Stimulated activated CD4-positive, alpha-beta T cell treated with anti-CD3 and anti-CD28 coated beads, Interleukin-1b, Interleukin-23, amount 100 ng/mL, for 4 hours (primary cell): ENCODE measurements around the gene AGTPBP1.
"Not testable (repeated sequence)": the region's sequence is repeated elsewhere in the genome, so short reads cannot be mapped to it uniquely, and the experiment has no call there.

Source experiments
- DNase-seq, 2 donors: peaks; one replicate each; pipeline ENCODE4 v3.0.0-alpha.2; 2020; ENCODE audit warnings: low read depth in 2 of 2

The AGTPBP1 gene, protein sequence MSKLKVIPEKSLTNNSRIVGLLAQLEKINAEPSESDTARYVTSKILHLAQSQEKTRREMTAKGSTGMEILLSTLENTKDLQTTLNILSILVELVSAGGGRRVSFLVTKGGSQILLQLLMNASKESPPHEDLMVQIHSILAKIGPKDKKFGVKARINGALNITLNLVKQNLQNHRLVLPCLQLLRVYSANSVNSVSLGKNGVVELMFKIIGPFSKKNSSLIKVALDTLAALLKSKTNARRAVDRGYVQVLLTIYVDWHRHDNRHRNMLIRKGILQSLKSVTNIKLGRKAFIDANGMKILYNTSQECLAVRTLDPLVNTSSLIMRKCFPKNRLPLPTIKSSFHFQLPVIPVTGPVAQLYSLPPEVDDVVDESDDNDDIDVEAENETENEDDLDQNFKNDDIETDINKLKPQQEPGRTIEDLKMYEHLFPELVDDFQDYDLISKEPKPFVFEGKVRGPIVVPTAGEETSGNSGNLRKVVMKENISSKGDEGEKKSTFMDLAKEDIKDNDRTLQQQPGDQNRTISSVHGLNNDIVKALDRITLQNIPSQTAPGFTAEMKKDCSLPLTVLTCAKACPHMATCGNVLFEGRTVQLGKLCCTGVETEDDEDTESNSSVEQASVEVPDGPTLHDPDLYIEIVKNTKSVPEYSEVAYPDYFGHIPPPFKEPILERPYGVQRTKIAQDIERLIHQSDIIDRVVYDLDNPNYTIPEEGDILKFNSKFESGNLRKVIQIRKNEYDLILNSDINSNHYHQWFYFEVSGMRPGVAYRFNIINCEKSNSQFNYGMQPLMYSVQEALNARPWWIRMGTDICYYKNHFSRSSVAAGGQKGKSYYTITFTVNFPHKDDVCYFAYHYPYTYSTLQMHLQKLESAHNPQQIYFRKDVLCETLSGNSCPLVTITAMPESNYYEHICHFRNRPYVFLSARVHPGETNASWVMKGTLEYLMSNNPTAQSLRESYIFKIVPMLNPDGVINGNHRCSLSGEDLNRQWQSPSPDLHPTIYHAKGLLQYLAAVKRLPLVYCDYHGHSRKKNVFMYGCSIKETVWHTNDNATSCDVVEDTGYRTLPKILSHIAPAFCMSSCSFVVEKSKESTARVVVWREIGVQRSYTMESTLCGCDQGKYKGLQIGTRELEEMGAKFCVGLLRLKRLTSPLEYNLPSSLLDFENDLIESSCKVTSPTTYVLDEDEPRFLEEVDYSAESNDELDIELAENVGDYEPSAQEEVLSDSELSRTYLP

GRCh38 chr9:85741875-85742596, at the start of gene AGTPBP1:
AGTPBP1 (minus strand) TSS chr9:85741954; CDS start chr9:85712533, 29,421 bp downstream.
- peak; percentile 94 to 99 for DNase-seq

DNA sequence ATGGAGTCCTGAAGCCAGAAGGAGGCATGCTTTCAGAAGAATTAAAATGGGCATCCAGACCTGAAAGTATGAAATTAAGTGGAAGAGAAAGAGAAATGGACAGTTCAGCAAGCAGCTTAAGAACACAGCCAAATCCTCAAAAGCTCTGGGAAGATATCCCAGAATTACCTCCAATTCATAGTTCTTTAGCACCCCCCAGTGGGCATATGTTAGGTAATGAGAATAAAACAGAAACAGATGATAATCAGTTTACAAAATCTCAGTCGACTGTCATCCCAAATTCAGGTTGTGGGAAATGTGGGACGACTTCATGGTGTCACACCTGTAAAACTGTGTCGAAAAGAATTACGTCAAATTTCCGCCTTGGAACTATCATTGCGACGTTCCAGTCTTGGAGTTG, 44.4 kb upstream of the AGTPBP1 start:
- not testable (repeated sequence) for DNase-seq

DNA sequence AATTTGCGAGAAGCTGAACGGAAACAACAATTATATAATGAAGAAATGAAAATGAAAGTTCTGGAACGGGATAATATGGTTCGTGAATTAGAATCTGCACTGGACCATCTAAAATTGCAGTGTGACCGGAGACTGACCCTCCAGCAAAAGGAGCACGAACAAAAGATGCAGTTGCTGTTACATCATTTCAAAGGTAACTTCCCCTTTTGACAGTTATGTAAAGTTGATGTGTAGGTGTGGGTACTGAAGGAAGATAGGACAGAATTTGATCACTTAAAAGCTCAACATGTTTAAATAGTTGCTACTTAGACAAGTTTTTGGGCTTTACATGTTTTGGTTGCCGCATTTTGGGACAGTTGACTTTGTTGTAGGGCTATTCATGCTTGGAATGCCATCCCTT, 32.1 kb upstream of the AGTPBP1 start:
- not testable (repeated sequence) for DNase-seq

DNA sequence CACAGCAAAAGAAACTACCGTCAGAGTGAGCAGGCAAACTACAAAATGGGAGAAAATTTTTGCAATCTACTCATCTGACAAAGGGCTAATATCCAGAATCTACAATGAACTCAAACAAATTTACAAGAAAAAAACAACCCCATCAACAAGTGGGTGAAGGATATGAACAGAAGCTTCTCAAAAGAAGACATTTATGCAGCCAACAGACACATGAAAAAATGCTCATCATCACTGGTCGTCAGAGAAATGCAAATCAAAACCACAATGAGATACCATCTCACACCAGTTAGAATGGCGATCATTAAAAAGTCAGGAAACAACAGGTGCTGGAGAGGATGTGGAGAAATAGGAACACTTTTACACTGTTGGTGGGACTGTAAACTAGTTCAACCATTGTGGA, 20.0 kb upstream of the AGTPBP1 start:
- not testable (repeated sequence) for DNase-seq

DNA sequence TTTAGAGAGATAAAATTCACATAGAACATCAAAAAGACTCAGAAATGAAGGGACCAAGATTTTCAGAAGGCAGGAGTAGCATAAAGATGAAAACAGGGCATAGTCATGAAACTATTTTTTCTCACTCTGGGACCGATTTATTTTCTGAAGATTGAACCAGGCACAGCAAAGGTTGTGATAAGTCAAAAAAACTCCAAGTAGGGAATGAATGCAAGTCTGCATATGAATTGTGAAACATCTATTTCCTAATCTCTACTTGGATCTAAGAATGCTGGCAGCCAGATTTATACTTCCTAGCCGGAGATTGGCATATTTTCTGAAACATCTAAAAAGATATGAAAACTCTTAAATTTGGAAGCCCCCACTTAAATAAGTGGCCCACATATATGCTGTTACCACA, 16.0 kb upstream of the AGTPBP1 start:
- not testable (repeated sequence) for DNase-seq

GRCh38 chr9:85756216-85756615, 14.5 kb upstream of the AGTPBP1 start:
- DNase-seq, result not testable (repeated sequence)

DNA sequence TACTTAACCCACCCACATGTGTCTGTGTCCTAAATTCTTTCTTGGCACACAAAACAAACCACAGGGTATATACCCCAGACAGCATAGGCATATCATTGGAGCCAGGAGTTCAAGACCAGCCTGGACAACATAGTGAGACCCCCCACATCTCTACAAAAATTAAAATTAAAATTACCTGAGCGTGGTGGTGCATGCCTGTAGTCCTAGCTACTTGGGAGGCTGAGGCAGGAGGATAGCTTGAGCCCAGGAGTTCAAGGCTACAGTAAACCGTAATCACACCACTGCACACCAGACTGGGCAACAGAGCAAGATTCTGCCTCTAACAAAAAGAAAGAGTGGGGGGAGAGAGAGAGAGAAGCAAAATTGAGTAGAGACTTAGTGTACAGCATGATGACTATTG, 4.6 kb upstream of the AGTPBP1 start:
- no peak for DNase-seq

GRCh38 chr9:85745203-85745602, 3.4 kb upstream of the AGTPBP1 start:
- no peak for DNase-seq

DNA sequence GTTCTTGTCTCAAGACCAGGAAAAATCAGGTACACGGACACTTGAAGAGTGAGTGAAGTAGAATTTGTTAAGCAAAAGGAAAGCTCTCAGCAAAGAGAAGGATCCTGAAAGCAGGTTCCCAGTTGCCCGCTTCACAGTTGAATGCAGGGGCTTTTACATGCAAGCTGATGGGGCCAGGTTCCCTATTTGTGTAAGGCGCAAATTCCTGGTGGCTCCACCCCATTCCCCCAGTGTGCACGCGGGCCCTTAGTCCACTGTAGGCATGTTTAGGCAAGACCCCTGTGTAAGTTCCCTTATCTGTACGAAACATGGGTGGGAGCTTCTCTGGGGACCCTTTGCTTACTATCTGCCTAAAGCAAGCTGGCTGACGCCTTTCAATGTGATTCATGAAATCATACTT, 2.7 kb upstream of the AGTPBP1 start:
- no peak for DNase-seq

DNA sequence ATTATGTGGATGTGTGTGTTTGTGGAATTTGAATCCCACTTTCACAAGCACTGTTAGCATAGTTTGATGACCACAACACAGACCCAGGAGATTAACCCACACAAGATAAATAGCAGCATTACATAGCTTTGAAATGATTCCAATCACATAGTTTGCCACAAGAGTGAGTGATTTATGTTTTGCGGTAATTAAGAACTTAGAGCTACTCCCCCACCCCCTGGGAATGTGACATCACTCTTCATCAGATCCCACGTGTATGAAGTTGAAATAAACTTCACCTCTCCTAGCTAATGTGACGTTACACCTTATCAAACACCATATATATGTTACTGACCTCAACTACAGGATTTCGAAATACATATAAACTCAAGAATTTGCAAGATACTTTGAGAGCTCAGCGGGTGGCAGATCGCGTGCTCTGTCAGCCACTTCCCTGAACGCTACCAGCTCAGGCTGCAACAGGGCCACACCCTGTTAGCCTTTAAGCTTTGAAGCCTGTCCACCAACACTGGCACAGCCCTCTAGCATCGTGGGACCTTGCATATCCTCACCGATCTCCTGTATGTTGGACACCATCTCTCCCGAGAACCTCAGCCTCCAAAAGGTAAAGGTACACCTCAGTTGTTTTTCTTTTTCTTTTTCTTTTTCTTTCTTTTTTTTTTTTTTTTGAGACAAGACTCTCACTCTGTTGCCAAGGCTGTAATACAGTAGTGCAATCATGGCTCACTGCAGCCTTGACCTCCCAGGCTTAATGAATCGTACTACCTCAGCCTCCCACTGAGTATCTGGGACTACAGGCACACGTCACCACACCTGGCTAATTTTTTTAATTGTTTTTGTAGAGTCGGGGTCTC, 1.7 kb upstream of the AGTPBP1 start:
- no peak for DNase-seq

DNA sequence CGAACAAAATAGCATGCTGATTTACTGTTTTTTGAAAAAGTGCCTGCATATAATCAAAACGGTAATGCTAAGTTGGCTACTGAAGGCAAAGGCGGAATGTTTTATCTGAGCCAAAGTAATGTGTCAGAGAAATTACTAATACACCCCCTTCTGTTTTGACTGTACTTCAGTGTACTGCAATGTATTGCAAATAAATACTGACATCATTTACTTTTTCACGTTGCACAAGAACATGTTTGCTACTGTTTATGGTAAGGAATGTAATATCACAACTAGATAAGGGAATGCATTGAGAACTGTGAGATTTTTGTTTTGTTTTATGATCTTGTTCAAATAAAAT, 813 bp upstream of the AGTPBP1 start:
- no peak for DNase-seq

GRCh38 chr9:85741095-85741874, 469 bp downstream of the AGTPBP1 start:
- DNase-seq, result peak; percentile 27 to 44

DNA sequence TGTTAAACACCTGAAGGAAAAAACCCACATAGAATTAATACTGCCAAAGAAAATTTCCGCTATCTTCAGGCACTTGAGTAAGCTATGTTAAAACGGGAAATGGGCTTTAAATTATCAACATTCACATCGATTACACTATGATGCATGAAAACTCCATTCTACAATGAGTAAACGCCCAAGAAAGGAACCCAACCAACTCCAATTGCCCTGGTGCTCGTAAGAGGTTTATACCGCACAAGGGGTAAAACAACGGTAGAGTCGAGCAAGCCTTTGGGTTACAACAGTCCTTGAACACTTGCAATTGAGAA, 1.0 kb downstream of the AGTPBP1 start:
- no peak for DNase-seq

- DNase-seq, result no peak
Measured at GRCh38 chr9:85738509-85738908, 3.2 kb downstream of the AGTPBP1 start.

DNA sequence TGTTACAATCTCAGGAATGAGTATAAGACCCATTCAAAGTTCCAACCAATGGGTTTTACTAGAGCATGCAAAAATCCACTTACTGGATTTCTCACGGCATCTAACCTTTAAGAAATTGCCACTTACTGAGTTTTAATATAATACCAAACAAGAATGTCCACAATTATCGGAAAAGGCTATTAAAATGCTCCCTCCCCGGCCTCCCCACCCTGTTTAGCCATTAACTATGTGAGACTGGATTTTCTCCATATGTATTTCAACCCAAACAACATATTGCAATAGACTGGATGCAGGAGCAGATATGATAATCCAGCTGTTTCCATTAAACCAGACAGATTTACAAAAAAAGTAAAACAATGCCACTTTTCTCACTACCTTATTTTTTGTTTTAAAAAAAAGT, 4.1 kb downstream of the AGTPBP1 start:
- DNase-seq, result no peak

DNA sequence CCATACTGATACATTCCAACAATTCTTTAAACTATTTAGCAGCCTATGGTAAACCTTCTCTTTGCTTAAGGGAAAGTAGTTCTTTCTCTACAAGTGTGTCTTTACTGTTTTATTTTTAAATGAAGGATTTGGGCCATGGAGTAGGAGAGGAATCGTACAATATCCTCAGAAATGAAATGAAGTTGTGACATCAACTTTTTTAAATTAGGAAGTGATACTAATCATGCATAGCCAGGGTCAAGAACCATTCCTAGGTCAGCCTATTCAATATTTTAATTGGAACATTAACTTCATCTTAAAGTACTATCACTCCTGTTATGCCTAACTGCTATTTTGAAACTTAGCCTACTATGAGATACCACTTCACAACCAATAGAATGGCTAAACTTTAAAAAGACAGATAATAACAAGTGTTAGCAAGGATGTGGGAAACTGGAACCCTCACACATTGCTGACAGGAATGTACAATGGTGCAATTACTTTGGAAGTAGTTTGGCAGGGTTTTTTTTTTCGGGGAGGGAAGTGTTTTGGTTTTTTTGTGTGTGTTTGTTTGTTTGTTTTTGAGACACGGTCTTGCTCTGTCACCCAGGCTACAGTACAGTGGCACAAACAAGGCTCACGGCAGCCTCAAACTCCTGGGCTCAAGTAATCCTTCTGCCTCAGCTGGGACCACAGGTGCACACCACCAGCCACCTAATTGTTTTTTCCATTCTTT, 10.7 kb downstream of the AGTPBP1 start:
- no peak for DNase-seq

DNA sequence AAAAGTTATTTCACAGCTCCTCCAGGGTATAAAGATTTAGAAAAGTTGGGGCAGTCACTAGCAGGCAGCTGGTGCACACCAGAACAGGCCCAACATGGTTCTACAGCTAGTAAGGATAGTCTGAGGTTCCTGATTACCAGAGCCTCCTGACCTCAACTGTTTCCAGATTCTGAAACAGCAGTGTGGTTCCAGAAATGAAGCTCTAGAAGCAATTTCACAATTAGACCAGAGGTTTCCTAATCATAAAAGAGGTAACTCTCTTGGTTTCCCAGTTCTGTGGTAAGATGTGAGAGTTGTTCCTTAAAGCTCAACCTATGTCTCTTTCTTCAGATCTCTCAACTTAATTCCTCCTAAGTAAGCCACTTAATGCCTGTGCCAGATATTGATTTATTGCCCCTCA, 11.9 kb downstream of the AGTPBP1 start:
- no peak for DNase-seq

- no peak for DNase-seq
Measured at GRCh38 chr9:85727500-85727899, 14.3 kb downstream of the AGTPBP1 start.

DNA sequence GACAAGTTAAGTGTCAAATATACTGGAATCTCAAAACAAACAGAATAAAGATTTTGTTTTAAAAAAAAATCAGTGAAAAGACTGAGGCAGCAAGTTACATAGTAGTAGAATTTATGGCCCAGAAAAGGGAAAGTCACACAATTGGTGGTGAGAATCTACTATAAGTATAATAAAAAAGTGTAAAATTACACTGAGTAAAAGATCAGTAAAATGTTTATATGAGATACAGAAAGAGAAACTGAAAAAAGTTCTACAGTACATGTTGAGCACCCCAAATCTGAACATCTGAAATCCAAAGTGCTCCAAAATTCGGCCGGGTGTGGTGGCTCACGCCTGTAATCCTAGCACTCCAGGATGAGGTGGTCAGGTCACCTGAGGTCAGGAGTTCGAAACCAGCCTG, 15.0 kb downstream of the AGTPBP1 start:
- no peak for DNase-seq
